D721Med (cell line): ENCODE measurements around the gene DOCK4.

Experiments used
- DNase-seq: peaks from one replicate; pipeline ENCODE4 v3.0.0; 2011; ENCODE audit warnings: low spot score; ENCODE audit not compliant: insufficient read length
- FAIRE-seq: peaks from 2 replicates; lab custom pipeline; 2011; peaks lifted over from hg19 to GRCh38; lab: Jason Lieb, UNC
- TF ChIP-seq, protein P1 (sequence below): IDR thresholded peaks from 2 replicates; pipeline ENCODE4 v1.5.1; 2012; ENCODE audit warnings: mild to moderate bottlenecking, control low read depth; ENCODE audit not compliant: insufficient read depth; ENCODE audit errors: missing control alignments

The DOCK4 gene

DNA sequence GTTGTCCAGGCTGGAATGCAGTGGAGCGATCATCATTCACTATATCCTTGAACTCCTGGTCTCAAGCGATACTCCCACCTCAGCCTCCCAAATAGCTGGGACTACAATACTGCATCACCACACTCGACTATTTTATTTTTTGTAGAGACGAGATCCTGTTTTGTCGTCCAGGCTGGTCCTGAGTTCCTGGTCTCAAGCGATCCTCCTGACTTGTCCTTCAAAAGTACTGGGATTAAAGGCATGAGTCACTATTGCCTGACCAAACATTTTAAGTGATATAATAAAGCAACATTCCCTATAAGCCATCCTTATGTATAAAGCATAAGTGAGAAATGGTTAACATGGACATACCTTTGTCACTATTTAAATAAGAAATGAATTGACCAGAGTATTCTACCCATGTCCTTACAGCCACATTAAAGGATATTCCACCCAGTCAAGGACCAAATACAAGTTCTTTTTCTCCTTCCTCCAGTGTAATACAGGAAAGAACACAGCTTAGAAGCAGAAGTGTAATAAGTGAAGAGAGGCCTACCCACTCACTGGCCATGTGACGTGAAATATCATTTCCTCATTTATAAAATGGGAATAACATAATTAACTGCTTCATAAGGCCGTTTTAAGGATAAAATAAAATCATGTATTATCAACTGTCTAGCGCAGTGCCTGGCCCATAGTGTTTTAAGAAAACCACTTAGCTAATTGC is 82.0 kb downstream of the DOCK4 start:
- no peak for FAIRE-seq
- DNase-seq = no peak
- TF ChIP-seq, protein P1, sequence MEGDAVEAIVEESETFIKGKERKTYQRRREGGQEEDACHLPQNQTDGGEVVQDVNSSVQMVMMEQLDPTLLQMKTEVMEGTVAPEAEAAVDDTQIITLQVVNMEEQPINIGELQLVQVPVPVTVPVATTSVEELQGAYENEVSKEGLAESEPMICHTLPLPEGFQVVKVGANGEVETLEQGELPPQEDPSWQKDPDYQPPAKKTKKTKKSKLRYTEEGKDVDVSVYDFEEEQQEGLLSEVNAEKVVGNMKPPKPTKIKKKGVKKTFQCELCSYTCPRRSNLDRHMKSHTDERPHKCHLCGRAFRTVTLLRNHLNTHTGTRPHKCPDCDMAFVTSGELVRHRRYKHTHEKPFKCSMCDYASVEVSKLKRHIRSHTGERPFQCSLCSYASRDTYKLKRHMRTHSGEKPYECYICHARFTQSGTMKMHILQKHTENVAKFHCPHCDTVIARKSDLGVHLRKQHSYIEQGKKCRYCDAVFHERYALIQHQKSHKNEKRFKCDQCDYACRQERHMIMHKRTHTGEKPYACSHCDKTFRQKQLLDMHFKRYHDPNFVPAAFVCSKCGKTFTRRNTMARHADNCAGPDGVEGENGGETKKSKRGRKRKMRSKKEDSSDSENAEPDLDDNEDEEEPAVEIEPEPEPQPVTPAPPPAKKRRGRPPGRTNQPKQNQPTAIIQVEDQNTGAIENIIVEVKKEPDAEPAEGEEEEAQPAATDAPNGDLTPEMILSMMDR = no peak

DNA sequence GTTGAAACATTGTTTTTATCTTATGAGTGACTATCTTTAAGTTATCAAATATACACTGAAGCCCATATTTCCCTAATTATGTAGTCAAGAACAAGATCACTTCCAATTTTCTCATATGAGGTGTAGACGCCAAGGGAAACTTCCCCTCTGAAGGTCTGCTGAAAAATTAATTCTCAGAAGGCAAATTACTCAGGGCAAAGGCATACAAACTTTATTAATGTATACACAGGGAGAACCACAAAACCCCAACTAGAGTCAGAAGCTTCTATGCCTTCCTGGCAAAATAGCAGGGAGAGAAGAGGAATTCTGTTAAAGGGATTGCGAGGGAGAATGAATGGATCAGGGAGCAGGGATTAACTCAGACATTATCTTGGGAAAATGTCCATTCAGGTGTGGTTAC is 83.4 kb downstream of the DOCK4 start:
- no peak for FAIRE-seq
- TF ChIP-seq, protein P1 = no peak
- DNase-seq = no peak

DNA sequence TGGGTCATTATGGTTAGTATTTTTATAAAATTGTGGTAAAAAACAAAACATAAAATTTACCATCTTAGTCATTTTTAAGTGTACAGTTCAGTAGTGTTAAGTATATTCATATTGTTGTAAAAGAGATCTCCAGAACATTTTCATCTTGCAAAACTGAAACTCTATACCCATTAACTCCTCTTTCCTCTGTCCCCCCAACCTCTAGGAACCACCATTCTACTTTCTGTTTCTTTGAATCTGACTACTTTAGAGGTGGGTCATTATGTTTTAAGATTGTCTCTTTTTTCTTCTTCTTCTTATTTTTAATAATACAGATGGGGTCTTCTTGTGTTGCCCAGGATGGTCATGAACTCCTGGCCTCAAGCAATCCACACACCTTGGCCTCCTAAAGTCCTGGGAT is 84.1 kb downstream of the DOCK4 start:
- FAIRE-seq (no peak), DNase-seq (no peak)
- TF ChIP-seq, protein P1 = no peak

DNA sequence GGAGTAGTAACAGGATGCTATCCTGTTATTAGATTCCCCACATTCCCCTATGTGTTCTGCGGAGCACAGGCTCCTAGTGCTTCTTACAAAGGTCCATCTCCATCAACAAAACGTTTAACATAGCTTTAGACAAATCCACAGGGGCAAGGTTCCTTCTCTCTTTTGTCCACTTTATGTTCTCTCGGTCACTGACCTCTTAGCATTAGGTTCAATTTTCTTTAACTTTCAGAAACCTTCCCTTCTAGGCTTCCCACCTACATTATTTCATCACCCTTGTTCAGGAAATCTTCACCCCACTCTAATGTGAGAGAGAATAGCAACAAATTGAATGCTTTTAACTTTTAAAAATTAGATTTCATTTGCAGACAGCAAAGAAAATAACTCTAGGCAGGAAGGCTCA is 84.9 kb downstream of the DOCK4 start:
- no peak for FAIRE-seq
- TF ChIP-seq, protein P1 = no peak
- no peak for DNase-seq

DNA sequence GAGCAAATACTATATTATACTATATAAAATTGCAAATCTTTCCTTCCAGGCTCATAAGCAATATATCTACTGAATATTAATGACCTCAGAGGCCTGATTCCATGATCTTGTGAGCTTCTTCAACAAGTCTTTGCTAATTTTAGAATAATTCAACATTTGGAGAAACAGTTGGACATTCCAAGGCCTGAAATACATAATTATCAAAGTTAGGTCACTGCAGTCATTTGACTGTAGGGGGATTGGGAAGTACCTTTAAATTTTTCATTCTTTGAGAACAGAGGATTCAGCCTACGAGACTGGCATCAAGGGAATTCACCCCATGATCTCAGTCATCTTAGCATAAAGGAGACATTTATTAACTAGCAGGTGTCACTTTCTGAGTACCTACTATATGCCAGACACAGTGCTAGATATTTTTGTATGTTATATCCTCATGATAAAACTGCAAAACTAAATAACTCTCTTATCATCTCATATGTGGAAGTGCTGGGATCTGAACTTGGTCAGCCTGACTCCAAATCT is 85.4 kb downstream of the DOCK4 start:
- FAIRE-seq (no peak), DNase-seq (no peak)
- TF ChIP-seq, protein P1 = no peak

DNA sequence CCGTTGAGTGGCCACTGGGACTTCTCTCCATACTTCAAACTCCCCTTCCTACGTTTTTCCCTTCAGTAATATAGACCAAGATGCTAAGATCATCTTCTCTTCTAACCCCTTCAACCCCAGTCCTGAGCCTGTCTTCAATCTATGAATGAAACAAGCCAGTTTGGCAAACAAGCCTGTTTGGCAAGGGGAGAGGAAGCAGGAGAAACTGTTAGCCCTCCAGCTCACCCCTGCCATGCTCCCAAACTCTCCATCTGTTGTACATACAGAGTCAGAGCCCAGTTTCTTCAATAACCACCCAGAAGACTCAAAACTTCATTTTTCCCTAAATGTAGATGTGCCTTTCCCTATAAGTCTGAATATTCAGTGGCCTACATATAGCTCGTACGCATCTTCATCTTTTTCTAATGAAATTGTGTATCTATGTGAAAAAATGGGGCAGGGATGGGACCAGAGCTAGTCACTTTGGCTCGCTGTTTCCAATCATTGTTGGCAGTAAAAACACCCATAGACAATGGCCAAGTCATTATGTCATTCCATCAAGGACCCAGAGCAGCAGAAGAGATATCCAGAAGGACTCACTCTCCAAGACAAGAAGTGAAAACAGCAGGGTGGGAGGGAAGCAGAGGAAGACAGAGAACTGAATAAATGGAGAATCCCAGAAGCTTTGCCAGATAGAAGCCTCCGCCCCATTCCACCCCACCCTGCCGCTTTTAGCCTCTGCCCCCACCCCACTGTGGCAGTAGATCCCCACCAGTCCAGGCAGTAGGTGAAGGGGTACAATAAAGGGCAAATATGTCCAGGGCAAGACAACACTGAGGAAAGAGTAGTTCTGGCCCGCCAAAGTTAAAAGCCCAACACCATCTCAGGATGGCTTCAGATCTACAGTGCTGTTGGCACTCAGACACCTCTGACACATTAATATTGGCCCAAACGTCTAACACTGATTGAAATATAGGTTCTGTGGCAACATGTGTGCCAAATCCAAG is 87.3 kb downstream of the DOCK4 start:
- FAIRE-seq (no peak), DNase-seq (no peak)
- TF ChIP-seq, protein P1 = no peak

DNA sequence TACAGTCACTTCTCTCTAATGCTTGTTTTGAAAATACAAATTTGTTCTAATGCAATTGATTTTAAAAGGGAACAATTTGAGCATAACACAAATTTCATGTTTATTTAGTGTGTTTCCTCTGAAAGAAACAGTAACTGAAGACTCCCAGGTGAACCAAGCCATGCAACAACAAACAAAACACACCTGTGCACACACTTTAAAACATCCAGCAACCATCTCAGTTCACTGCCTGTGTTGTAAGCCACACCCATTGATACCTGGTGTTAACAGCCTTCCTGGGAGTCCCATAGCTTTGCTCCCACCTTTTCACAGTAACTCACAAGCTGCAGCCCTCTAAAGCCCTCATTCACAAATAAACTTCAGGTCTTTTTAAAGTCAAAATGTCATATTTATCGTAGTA is 89.3 kb downstream of the DOCK4 start:
- DNase-seq = no peak
- FAIRE-seq = no peak
- TF ChIP-seq, protein P1 = no peak
